NAMALWA (cell line): ENCODE results near the gene MIEN1.
"Not testable (repeated sequence)": the region's sequence is repeated elsewhere in the genome, so short reads cannot be mapped to it uniquely, and the experiment has no call there.

Experiments
- DNase-seq: peaks from one replicate; pipeline ENCODE4 v3.0.0-alpha.2; 2015; ENCODE audit warnings: low spot score

The MIEN1 gene

DNA sequence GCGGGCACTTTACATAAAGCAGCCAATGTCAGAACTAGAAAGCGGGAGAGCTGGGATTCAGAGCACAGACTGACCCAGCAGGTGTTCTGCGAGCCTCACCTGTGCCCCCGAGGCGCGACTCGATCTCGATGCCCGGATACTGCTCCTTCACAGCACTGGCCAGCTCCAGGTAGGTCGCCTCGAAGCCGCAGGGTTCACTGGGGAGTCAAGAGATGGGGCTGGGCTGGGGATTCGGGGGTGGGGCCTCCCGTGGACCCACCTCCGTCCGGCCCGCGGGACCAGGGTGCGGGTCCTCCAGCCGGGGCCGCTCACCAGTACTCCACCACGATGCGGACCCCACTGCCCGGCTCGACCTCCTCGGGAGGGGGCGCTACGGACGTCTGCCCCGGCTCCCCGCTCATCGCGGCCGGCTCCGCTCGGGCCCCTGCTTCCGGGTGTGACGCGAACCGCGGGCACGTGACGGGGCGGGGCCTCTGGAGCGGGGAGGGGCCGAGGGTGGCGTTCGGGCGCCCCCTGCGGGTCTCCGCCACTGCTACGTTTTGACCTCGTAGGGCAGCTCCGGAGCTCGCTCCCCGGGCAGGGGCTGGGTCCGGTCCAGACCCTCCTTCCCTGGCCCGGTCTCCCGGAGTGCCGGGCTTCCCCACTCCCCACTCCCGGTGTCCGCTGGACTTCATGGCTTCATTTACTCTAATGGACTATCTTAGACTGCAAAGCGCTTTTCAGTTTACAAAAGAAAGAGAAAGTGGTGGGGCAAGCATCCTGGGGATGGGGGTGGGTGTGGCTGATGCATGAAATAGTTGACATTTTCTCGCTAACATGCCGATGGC is at the start of gene MIEN1:
TSS of gene MIEN1 (minus strand) at position 438 of the 827 bp plus-strand sequence. CDS start at position 401, 37 bp downstream.
- peak; percentile 92 for DNase-seq

DNA sequence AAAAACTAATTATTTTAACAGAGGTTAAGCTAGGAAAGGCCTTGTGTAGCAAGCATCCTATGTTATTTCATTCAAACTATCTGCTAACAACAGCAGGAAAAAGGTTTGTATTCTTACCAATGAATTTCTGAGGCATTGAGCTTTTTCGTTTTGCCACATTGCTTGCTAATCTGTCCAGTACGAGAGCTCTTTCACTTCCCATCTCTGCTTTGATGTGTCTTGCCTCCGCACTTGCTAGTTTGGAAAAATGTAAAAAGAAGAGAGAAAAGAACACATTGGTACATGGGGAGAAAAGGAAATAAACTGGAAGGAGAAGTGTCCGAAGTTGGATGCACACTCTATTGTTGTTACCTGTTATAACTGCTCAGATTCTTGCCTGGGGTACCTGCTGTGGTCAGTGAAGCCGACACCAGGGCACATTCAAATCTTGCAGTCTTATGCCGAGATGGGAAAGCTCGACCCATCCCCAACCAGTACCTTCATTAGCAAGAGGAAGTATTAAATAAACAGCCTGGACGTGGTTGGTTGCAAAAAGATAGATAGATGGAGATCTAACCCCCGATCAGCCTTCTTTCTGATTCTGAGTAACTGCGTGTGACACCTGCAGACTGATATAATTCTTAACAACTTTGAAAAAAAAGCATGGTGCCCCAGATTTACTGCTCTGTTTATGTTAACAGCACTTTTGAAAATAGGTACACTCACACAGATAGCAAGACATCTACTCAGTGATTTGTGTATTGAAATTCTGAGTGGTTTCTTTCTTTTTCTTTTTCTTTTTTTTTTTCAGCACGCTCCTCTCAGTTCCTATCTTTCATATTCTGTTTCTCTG is 47.4 kb upstream of the MIEN1 start:
- DNase-seq, result peak; percentile 63

GRCh38 chr17:39776252-39776651 is 45.9 kb upstream of the MIEN1 start:
- DNase-seq, result no peak

GRCh38 chr17:39775031-39775430 is 44.7 kb upstream of the MIEN1 start:
- peak; percentile 43 for DNase-seq

- no peak for DNase-seq
Observed at GRCh38 chr17:39774047-39774446, 43.7 kb upstream of the MIEN1 start.

DNA sequence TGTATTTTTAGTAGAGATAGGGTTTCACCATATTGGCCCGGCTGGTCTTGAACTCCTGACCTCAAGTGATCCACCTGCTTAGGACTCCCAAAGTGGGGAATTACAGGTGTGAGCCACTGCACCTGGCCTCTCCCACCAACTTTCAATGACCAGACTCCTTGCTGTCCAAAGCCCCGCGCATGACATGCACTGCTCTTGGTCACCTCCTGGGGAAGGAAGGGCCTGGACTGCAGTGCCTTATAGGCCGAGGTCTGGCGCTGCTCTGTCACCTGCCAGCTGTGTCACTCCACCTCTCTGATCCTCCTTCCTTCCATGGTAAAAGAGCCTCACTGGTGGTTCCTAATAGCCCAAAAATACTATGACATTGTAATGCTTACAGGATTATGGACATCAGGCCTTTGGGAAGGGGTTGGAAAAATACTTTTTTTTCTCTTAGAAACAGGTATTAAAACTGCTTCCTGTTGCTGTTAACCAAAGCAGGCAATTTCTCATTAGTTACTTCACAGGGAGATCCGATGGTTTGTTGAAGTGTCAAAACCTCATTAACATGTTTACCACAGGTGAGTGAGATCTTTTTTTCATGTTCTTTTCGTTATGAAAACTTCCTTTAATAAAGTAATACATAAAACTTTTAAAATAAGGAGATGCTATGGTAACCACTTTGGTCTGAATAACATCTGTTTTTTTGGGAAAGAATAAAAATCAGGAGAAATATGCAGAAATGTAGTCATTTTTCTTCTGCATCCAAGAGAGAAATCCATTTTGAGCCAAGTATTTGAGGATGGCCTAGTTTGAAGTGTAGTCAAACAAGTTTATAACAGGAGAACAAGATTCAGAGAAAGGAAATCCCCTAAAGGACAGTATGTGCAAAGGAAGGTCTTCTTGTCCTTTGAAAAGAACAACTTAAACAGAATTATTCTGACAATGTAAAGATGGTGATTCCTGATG is 42.9 kb upstream of the MIEN1 start:
- no peak for DNase-seq

DNA sequence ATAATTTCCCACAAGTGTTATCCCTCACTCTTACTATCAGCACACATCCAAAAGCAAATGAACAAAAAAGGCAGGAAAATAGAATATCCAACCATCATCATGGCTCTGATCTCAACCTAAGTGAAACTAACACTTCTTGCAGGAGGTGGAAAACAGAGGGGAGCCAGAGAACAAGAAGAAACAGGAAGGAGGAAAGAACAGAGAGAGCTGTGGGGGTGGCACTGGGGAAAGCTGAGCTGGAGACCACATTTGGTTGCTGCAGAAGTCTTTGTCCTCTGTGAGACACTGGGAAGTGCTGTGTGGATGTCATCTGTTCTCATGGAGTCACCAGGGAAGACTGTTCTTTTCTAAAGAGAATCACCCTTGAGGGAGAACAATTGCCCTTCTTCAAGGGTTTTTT is 42.1 kb upstream of the MIEN1 start:
- DNase-seq, result no peak

GRCh38 chr17:39769974-39770587 is 39.7 kb upstream of the MIEN1 start:
- peak; percentile 52 for DNase-seq

DNA sequence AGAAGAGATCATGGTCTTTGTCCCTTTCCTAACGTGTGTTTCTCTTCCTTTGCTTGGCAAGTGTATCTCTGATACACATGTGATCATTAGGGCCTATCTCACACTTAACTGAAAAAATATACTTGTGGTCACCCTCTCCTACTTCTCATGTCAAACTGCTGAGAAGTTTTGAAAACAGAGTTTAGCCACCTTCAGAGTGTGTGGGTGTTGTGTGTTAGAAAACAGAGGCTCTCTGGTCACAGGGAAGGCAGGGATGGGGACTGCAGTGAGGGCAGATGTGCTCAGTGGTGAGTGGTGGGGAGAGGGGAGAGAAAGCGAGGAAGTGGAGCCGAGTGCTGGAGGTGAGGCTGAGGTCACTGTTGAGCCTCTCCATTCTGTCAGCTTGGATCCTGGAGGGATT is 36.8 kb upstream of the MIEN1 start:
- no peak for DNase-seq

DNA sequence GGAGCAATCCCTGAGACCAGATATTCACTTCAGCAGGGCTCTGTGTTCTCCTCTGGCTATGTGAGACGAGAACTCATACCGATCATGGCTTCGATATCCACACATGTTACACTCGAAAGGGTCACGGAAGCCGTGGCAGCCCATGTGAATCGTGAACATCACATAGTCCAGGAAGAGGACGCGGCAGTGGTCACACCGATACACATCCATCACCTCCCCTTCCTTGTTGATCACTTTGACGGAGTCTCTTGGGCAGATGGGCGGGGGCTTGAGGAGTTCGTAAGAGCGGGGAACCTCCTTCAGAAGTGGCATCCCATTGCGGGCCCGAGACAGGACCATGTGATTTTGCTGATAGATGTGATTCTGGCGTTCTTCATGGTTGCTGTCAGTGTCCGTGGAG is 35.4 kb upstream of the MIEN1 start:
- DNase-seq, result no peak

GRCh38 chr17:39765175-39765574 is 34.8 kb upstream of the MIEN1 start:
- no peak for DNase-seq

DNA sequence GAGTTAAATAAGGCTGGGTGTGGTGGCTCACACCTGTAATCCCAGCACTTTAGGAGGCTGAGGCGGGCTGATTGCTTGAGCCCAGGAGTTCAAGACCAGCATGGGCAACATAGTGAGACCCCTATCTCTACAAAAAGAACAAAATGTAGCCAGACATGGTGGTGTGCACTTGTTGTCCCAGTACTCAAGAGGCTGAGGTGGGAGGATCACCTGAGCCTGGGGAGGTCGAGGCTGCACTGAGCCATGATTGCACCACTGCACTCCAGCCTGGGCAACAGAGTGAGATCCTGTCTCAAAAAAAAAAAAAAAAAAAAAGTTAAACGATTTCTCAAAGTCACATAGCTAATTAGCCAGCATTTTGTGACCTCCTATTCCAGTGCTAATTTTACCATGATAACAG is 33.8 kb upstream of the MIEN1 start:
- not testable (repeated sequence) for DNase-seq

GRCh38 chr17:39763051-39763820 is 32.9 kb upstream of the MIEN1 start:
- no peak for DNase-seq

- DNase-seq, result no peak
Observed at GRCh38 chr17:39761861-39762496, 31.6 kb upstream of the MIEN1 start.

DNA sequence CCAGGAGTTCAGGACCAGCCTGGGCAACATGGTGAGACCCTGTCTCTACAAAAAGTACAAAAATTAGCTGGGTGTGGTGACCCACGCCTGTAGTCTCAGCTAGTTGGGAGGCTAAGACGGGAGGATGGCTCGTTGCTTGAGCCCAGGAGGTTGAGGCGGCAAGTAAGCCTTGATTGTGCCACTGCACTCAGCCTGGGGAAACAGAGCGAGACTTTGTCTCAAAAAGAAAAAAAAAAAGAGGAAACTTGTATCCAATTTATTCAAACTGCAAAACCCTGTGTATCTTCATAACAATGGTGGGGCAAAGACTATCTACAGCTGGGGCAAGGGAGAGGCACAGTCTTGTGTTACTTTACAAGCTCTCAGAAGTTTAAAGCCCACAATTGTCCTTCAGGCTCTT is 28.9 kb upstream of the MIEN1 start:
- peak; percentile 51 for DNase-seq

DNA sequence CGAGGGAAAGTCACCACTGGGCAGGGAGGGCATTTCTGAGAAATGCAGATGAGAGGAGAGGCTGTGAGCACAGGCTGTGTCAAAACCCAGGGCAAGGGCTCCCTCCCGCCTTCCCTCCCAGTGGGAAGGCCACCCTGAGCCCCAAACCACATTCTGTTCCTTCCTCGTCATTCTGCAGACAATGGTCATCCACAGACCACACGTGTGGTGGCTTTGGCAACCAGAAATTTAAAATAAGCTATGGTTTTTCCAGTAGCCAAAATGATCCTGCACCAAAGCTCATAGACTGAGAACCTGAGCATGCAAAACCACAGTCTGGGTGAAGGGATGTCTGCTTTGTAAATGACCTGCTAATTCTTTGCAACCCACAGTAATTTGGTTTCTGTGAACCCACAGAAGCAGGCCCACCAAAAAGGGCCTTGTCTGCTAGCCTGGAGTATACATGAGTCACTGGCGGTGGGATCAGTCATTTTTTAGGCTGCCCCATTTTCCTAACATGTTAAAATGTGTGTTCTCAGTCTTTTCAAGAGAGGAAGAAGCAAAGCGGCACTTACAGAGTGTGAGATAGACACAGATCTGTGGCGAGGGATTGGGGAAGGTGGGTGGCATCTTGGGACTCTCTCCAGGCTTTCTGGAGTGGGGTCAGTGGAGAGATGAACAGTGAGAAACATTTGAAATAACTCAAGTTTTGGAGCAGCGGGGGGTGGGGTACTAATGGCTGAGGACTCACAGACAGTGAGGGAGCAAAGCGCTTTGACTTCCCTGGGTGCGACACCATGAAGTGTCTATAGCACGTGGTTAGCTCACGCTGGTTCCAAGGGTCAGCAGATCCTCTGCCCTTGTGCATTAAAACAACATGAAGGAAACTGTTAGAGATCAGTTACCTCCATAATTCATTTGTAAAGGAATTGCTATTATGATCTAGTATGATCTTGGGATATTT is 27.9 kb upstream of the MIEN1 start:
- DNase-seq, result peak; percentile 68

DNA sequence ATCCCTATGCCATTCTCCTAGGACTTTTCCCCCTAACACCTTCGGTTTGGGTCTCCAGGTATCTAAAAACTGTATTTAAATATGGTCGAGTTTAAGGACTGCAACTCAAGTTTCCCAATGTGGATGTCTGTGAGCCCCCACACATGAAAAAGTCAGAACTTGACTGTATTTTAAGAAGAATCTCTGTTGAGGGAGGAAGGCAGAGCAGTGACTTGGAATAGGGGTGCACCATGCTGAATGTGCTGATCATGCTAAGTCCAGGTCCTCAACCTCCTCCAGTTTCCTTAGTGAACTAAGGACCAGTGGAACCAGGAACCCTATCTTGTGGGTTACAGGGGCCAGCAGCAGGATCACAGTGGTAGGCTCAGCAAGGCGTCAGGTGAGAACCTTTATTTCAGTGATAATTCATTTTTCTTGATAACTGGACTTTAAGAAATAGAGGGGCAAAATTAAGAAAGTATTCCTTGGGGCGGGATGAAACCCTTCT is 26.9 kb upstream of the MIEN1 start:
- peak; percentile 52 for DNase-seq

DNA sequence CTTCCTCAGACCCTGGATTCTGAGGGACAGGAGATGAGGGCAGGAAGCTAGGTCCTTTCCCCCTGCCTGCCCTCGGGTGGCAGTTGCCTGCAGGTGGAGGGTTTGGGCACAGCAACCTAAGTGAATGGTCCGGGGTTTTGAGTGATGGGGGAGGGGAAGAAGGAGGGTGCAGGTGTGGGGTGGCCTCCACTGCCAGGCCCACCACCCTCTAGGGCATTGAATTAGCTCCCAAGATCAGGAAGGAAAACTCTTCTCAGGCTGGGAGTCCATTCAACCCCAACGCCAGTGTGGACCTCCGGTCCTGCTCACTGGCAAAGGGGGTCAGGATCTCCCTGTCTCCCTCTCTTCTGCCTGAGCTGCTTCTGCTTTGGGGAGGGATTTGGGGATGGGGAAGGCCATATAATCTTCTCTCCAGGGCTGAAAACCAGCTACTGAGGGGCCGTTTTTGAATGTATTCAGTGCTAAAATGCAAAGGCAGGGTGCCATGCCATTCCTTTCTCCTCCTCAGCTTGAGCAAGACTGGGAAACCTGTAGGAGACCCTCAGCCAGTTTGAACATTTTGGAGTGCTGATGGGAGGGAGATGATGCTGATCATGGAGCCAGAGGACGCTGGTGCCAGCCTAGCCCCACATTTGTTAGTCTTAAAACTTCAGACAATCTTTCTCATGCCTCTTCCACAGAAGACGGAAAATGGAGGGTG is 26.2 kb upstream of the MIEN1 start:
- DNase-seq, result no peak
